Measurements from ENCODE around the gene SPATA9.

DNA sequence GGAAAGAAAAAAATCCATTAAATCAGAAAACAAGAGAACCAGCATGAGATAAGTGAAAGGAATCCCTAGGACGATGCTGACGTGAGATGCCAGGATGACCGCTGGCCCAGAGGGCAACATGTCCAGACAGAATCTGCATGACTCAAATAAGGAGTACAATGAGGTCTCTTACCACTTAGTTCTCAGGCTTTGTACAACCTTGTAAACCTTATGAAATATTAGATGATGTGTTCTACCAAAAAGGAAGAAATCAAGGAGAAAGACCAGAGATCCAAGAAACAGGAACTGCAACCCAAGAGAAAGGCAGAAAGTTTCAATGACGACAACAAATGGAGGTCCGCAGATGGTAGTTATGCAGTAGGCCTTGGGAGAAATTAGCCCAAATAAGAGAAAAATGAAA is 65.7 kb downstream of the SPATA9 start:
- TF ChIP-seq RXRA (IDR thresholded peaks at IDR 0.05; ENCODE audit: borderline replicate concordance, low read depth) (no peak), EZH2phosphoT487 (IDR thresholded peaks at IDR 0.05; ENCODE audit: borderline replicate concordance, low read depth) (no peak), POLR2AphosphoS5 (IDR thresholded peaks at IDR 0.05; ENCODE audit: low read depth, low read length) (no peak), MXI1 (IDR thresholded peaks at IDR 0.05; ENCODE audit: low read depth, low read length) (no peak), NRF1 (IDR thresholded peaks at IDR 0.05; ENCODE audit: low read depth, low read length) (no peak), NFIC (IDR thresholded peaks at IDR 0.05; ENCODE audit: borderline replicate concordance) (no peak), RCOR1 (IDR thresholded peaks at IDR 0.05; ENCODE audit: low read length) (no peak)
- TF ChIP-seq, protein P1, sequence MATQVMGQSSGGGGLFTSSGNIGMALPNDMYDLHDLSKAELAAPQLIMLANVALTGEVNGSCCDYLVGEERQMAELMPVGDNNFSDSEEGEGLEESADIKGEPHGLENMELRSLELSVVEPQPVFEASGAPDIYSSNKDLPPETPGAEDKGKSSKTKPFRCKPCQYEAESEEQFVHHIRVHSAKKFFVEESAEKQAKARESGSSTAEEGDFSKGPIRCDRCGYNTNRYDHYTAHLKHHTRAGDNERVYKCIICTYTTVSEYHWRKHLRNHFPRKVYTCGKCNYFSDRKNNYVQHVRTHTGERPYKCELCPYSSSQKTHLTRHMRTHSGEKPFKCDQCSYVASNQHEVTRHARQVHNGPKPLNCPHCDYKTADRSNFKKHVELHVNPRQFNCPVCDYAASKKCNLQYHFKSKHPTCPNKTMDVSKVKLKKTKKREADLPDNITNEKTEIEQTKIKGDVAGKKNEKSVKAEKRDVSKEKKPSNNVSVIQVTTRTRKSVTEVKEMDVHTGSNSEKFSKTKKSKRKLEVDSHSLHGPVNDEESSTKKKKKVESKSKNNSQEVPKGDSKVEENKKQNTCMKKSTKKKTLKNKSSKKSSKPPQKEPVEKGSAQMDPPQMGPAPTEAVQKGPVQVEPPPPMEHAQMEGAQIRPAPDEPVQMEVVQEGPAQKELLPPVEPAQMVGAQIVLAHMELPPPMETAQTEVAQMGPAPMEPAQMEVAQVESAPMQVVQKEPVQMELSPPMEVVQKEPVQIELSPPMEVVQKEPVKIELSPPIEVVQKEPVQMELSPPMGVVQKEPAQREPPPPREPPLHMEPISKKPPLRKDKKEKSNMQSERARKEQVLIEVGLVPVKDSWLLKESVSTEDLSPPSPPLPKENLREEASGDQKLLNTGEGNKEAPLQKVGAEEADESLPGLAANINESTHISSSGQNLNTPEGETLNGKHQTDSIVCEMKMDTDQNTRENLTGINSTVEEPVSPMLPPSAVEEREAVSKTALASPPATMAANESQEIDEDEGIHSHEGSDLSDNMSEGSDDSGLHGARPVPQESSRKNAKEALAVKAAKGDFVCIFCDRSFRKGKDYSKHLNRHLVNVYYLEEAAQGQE (IDR thresholded peaks at IDR 0.05; ENCODE audit: low read depth, low read length): no peak
- TF ChIP-seq, protein P2, sequence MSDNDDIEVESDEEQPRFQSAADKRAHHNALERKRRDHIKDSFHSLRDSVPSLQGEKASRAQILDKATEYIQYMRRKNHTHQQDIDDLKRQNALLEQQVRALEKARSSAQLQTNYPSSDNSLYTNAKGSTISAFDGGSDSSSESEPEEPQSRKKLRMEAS (IDR thresholded peaks at IDR 0.05; ENCODE audit: low read depth): no peak
- TF ChIP-seq, protein P3, sequence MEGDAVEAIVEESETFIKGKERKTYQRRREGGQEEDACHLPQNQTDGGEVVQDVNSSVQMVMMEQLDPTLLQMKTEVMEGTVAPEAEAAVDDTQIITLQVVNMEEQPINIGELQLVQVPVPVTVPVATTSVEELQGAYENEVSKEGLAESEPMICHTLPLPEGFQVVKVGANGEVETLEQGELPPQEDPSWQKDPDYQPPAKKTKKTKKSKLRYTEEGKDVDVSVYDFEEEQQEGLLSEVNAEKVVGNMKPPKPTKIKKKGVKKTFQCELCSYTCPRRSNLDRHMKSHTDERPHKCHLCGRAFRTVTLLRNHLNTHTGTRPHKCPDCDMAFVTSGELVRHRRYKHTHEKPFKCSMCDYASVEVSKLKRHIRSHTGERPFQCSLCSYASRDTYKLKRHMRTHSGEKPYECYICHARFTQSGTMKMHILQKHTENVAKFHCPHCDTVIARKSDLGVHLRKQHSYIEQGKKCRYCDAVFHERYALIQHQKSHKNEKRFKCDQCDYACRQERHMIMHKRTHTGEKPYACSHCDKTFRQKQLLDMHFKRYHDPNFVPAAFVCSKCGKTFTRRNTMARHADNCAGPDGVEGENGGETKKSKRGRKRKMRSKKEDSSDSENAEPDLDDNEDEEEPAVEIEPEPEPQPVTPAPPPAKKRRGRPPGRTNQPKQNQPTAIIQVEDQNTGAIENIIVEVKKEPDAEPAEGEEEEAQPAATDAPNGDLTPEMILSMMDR (IDR thresholded peaks at IDR 0.05): no peak
